GM21529 (cell line): ENCODE measurements around the gene MMADHC.

Experiments
- ATAC-seq: cut with Tn5 transposase; IDR thresholded peaks from one replicate; pipeline ENCODE4 v1.9.1; 2021; ENCODE audit not compliant: unreplicated experiment

MMADHC gene

DNA sequence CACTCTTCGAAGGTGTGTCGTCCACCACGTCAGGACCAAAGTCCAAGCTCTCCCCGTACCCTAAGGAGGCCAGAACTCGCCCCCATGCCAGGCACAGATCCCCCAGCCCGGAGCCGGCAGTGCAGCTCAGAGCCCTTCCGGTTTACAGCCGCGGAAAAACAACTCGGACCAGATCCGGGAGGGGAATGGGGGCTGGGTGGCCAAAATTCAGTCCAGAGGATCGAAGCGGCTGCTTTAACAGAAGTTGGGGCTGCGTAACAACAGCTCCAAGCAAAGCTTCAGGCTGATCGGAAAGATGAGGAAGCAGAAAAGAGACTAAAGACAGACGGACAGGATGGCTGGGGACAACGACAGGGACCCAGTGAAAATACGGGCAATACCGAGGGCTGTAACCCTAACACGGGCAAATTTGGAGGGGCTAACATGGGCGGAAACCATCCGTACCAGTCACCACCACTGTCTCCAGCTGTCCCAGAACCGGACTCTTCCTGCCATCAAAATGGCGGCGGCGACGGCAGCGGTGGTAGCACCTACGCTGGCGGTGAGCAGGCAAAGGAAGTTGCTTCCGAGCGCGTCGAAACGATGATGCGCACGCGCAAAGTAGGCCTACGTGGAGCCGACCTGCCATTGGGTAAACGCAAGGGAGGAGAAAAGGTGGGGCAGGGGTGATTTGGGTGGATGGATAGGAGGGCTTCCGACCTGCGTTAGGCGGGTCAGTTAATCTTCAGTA is at the start of gene MMADHC:
Gene MMADHC, minus strand, starts transcription at position 556 of the 730 bp plus-strand sequence. CDS start 678 bp downstream, outside the sequence.
- peak; percentile 99 for ATAC-seq

- ATAC-seq, result no peak
Measured at GRCh38 chr2:149634103-149634502, 46.5 kb upstream of the MMADHC start.

GRCh38 chr2:149630445-149630844 is 42.9 kb upstream of the MMADHC start:
- ATAC-seq, result no peak

DNA sequence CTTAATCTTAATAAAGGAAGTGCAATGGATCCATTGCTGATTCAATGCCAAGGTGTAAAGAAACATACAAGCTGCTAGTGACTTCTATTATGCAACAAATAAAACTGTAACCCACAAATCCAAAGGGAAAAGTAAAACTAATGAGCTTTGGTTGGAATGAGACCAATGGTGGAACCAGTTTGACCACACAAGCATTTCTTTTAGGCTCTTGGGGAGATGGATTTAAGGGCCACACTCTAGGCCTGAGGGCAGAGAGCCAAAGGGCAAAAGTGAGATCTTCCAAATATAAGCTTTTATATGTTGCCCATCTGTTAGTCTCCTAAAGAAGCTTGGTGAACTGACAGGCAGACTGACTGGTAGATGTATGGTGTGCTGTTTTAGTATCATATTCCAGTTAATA is 41.5 kb upstream of the MMADHC start:
- no peak for ATAC-seq

DNA sequence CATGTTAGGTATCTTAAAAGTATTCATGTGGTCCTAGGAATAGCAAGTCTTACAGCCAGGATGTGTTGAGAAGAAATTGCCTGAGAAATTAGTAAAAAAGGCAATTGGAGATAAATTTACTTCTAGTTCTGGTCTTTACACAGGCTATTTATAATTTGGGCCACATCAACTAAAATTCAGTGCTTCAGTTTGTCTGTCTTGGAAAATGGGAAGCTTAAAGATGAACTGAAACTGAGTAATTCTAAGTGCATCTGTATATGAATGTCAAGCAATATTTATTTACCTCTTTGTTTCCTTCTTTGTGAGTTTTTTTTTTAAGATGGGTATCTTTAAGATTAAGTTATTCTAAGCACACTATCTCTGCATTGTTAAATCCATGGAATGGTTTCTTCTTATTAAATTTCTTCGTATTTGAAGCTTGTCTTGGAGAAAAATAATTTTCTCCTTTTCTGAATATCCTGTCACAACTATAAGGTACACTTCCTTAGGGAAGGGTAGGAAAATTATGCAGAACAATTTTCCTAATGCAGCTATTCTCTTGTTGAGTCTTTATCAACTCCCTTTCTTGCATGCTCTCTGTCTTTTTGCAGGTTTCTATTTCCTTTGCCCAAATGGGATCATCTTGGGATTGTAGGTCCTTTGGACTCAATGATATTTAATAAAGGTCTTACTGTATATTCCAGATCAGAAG is 39.7 kb upstream of the MMADHC start:
- ATAC-seq, result no peak

- no peak for ATAC-seq
Measured at GRCh38 chr2:149625671-149626070, 38.1 kb upstream of the MMADHC start.

DNA sequence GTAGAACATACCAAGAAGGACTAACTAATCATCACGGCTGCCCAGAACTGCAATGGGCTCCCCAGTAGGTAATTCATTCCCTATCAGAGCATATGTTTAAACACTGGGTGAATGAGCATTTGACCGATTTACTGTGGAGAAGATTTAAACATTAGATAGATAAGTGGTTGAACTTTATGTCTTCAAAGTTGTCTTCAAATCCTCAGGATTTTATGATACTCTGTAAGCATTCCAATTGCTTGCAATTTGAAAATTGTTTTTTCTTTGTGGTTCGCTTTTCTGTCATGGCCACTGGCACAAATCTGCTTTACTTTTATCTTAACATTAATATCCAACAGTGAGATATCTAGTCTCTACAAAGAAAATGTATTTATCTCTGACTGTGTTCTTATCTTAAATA is 37.7 kb upstream of the MMADHC start:
- ATAC-seq, result no peak

GRCh38 chr2:149622343-149622742 is 34.8 kb upstream of the MMADHC start:
- no peak for ATAC-seq

DNA sequence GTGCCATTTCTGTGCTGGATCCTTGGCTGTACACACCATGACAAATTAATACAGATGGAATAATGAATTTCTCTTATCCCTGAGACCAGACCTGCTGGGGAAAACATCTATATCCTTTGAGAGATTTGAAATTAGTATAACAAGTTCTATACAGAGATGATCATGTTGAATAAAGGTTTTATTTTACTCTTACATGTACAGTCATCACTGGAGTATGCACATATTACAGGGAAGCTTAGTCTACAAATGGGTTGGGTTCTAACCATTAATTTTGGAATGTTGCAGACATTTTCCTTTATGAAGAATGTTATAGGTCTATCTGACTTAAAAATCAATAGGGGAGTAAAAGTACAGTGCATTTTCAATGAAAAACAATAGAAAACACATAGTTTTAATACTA is 29.9 kb upstream of the MMADHC start:
- no peak for ATAC-seq

GRCh38 chr2:149616681-149617456 is 29.3 kb upstream of the MMADHC start:
- ATAC-seq, result no peak

GRCh38 chr2:149613704-149614103 is 26.1 kb upstream of the MMADHC start:
- ATAC-seq, result no peak

GRCh38 chr2:149612122-149612521 is 24.5 kb upstream of the MMADHC start:
- ATAC-seq, result no peak

DNA sequence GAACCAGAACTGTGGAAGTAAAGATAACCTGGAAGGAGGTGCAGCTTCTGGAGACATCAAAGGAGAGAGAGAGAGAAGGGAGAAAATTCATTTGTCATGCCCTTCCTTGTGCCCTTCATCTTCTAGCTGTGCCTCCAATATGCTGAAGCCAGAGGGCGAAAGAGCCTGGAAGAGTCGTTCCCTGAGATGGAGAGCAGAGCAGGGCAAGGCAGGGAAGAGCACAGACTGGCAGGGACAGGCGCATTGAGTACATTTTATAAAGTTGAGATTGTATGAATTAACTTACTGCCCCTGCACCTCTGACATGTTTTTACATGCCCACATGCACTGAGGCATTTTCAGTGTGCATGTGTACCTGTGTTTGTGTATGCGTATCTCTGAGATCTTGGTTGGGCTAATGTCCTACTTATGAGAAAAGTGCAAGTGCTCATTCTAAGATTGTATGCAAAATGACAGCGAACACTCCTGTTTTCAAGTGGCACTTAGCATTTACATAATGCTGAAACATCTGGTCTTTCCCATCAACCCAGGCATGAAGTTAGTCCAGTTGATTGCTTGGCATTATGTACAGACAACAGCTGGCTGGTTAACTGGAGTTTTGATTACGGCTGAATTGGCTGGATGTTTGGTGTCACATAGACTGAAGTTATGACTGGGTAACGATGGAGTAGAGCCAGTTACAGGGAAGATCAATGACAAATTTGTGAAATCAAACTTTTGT is 23.7 kb upstream of the MMADHC start:
- no peak for ATAC-seq

DNA sequence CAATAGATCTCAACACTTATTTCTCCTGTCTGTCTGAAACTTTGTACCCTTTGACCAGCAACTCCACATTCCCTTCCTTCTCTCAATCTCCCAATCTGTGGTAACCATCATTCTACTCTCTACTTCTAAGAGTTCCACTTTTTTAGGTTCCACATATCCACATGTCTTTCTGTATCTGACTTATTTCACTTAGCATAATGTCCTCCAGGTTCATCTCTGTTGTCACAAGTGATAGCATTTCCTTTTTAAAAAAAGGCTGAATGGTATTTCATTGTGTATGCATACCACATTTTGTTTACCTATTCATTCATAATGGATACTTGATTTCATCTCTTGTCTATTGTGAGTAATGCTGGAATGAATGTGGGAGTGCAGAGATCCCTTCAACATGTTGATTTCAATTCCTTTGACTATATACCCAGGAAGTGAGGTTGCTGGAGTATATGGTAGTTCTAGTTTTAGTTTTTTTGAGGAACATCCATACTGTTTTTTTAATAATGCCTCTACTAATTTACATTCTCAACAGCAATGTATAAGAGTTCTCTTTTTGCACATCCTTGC is 18.8 kb upstream of the MMADHC start:
- ATAC-seq, result no peak

DNA sequence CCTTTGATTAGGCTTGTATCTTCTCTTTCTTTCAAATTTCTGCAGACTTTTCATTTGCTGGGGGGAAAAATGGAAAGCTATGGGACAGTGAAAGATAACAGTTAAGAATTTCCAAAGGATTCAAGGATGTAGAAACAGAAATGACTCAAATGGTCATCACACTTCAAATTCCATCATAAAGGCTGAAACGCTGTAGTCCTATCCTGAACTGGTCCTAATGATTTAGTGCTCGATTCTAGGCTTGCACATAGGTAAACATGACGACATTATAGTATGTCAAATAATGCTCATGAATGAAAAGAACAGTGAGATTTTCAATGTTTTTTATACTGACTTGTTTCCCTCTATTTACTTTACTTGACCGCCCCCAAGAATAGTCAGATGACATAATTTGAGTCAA is 15.7 kb upstream of the MMADHC start:
- no peak for ATAC-seq

- ATAC-seq, result no peak
Measured at GRCh38 chr2:149601141-149601796, 13.7 kb upstream of the MMADHC start.

- ATAC-seq, result peak; percentile 95
Measured at GRCh38 chr2:149597668-149598326, 10.2 kb upstream of the MMADHC start.

DNA sequence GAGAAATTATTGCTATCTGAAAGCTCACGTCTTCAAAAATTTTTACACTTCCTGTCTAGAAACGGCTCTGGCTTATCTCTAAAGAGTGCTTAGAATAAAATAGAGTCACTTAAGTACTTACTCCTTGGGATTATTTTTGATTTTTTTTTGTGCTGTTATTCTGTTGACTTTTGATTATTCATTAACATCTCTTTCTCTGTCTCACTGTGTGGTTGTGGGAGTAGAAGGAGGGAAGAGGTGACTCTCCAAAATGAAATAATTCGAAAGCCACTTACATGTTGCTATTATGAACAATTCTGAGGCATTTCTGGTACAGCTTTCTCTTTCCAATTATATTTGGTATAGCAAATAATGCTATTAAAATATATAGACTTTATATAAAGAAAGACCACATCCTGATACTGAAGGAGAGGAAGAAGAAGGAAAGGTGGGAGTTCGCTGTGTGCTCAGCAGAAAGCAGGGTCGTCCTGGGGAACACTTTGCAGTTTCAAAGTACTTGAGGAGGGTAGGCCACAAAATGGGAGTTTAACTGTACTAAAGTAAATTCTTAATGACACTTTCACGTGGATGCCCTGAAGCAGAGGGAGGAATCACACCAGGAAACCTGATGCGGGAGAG is 9.6 kb upstream of the MMADHC start:
- ATAC-seq, result peak; percentile 5

GRCh38 chr2:149596471-149596870 is 8.9 kb upstream of the MMADHC start:
- ATAC-seq, result no peak
